Gastroesophageal sphincter (tissue), 4 donors: Measurements from ENCODE around the gene CHST11. TPM values are rescaled to one million over a fixed set of nuclear protein-coding genes. Genes with fewer than 3 reads are reported as not detected.

Source experiments
- ATAC-seq: fragments of 150-250 bp; one replicate; pipeline ENCODE4 v1.9.1; 2016; ENCODE audit warnings: mild to moderate bottlenecking, moderate library complexity
- H3K27ac ChIP-seq, 4 donors: fragments of 200-600 bp; sonication (generic) in 3 of 4; 1 replicate in 3 of 4; 2 replicates in 1 of 4; pipeline ENCODE4 v1.5.1; 2016 to 2019
- H3K27me3 ChIP-seq: fragments of 200-600 bp; sonication (generic); one replicate; pipeline ENCODE4 v1.5.1; 2019
- H3K36me3 ChIP-seq, 2 donors: fragments of 200-600 bp; sonication (generic); one replicate each; pipeline ENCODE4 v1.5.1; 2019; ENCODE audit warnings: control low read depth in 1 of 2
- H3K4me1 ChIP-seq, 3 donors: fragments of 200-600 bp; sonication (generic); 1 replicate in 2 of 3; 2 replicates in 1 of 3; pipeline ENCODE4 v1.5.1; 2016 to 2019; ENCODE audit warnings: control low read depth in 2 of 3
- H3K4me3 ChIP-seq, 2 donors: fragments of 200-600 bp; sonication (generic); one replicate each; pipeline ENCODE4 v1.5.1; 2019; ENCODE audit warnings: mild to moderate bottlenecking in 1 of 2, moderate library complexity in 1 of 2
- H3K9me3 ChIP-seq, 3 donors: fragments of 200-600 bp; sonication (generic); one replicate each; pipeline ENCODE4 v1.5.1; 2017 to 2019; ENCODE audit warnings: control low read depth in 2 of 3
- CTCF ChIP-seq, 4 experiments: fragments of 200-600 bp in 2 of 4; fragments of 450-650 bp in 2 of 4; sonication (generic) in 1 of 4; IDR thresholded peaks; one replicate each; pipeline ENCODE4 v1.5.1; 2017 to 2019; ENCODE audit warnings: antibody characterized with exemption in 4 of 4, mild to moderate bottlenecking in 2 of 4, moderate library complexity in 2 of 4
- EP300 ChIP-seq: sonication (generic); formaldehyde crosslinking; IDR thresholded peaks from one replicate; pipeline ENCODE4 v1.6.1; 2017; ENCODE audit warnings: antibody characterized with exemption, mild to moderate bottlenecking
- POLR2A ChIP-seq, 2 donors: fragments of 450-650 bp; IDR thresholded peaks; one replicate each; pipeline ENCODE4 v1.6.1; 2017; ENCODE audit warnings: antibody characterized with exemption in 2 of 2, mild to moderate bottlenecking in 2 of 2, moderate library complexity in 1 of 2
- POLR2AphosphoS5 ChIP-seq: sonication (generic); formaldehyde crosslinking; IDR thresholded peaks from one replicate; pipeline ENCODE4 v1.6.1; 2017; ENCODE audit warnings: antibody characterized with exemption
- WGBS, 2 donors: methylation state at CpG; one replicate each; pipeline ENCODE4 v1.1.5; 2018; ENCODE audit warnings: low coverage in 1 of 2; 5-methylcytosine and 5-hydroxymethylcytosine counted together
- total RNA-seq, 4 donors: library from RNA; depleted of rRNA; stranded (reverse); fragments of >200 nt; gene quantifications; one replicate each; pipeline ENCODE4 v1.1.0, GENCODE V29; 2016

Gene CHST11
- total RNA-seq, 4 donors from 2014 or later = 4.3 to 15.6 (median 11.0) TPM

GRCh38 chr12:104473374-104473983 is 16.7 kb downstream of the CHST11 start:
- H3K9me3 ChIP-seq = no peaks in the 10 kb centered on the region
- no peaks in the 10 kb centered on the region for H3K4me1 ChIP-seq
- no peak overlapping the region for H3K27ac ChIP-seq
- 67 to 76% methylated on average over 8 to 10 of the region's 10 CpGs for WGBS, 2 donors
- no peak for ATAC-seq
- TF ChIP-seq EP300 = no peak
- no peak for TF ChIP-seq POLR2A (IDR thresholded peaks at IDR 0.05)
- TF ChIP-seq CTCF (IDR thresholded peaks at IDR 0.05) = no peak
- no peak for TF ChIP-seq POLR2AphosphoS5
- no peak overlapping the region for H3K4me3 ChIP-seq
- no peaks in the 10 kb centered on the region for H3K27me3 ChIP-seq
- H3K36me3 ChIP-seq = no peaks in the 10 kb centered on the region

DNA sequence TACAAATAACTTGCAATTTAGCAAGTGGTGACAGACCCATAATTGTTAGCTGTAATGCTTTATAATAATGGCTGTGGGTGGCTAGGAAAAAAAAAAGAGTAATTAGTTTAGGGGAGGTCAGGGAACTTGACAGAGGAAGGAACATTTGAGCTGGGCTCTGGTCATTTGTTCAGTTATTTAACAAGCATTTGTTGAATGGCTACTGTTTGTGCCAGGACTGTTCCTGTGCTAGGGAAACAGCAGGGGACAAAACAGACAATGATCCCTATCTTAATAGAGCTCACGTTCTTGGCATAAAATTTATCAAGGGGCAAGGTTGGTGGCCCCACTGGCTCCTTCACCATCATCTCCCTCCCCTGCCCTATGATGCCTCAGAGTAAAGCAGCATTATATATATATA is 18.5 kb downstream of the CHST11 start:
- no peak for TF ChIP-seq CTCF (IDR thresholded peaks at IDR 0.05)
- no peak for TF ChIP-seq POLR2A (IDR thresholded peaks at IDR 0.05)
- no peak for TF ChIP-seq POLR2AphosphoS5
- no peak for TF ChIP-seq EP300
- Histone ChIP-seq H3K27me3 (no peaks in the 10 kb centered on the region), H3K4me3 (no peak overlapping the region), H3K4me1 (no peaks in the 10 kb centered on the region), H3K27ac (no peak overlapping the region), H3K36me3 (no peaks in the 10 kb centered on the region), H3K9me3 (no peaks in the 10 kb centered on the region)
- no peak for ATAC-seq
- 60 to 77% methylated on average over 1 of the region's 1 CpG for WGBS, 2 donors

DNA sequence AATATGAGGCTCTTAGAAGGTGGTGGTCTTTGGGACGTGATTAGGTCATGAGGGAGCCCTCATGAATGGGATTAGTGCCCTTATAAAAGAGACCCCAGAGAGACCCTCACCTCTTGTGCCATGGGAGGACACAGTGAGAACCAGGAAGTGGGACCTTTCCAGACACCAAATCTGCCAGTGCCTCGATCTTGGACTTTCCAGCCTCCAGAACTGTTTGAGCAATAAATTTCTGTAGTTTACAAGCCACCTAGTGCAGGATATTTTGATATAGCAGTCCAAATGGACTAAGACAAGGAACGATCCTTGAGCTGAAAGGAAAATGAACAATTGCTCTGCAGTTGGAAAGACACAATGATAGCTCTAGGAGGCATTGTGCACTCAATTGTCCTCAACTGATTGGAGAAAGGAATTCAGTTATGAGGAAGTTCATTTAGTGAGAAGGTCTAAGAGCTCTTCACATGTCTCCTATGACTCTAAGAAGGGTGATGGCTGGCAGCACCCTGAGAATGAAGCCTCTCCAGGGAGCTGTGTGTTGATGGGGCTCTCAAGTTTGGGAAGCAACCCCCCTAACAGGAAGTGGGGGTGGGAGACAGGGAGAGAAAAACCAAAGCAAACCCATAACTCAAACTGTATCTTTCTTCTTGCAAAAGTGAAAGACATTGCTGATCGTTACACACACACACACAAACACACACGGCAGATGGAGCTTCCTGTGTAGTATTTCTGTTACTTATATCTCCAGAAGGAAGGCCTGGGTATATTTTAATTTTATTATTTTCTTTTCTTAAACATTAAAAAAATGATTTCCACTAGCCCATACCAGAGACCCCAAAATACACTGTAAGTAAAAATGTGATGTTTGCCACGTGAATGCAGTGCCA is 21.0 kb downstream of the CHST11 start:
- 86 to 87% methylated on average over 4 to 5 of the region's 6 CpGs for WGBS, 2 donors
- ATAC-seq = no peak
- TF ChIP-seq EP300 (no peak), POLR2AphosphoS5 (no peak), CTCF (IDR thresholded peaks at IDR 0.05) (no peak), POLR2A (IDR thresholded peaks at IDR 0.05) (no peak)
- no peaks in the 10 kb centered on the region for H3K9me3 ChIP-seq
- H3K27me3 ChIP-seq = no peaks in the 10 kb centered on the region
- H3K36me3 ChIP-seq = no peaks in the 10 kb centered on the region
- no peak overlapping the region for H3K27ac ChIP-seq
- H3K4me1 ChIP-seq = no peaks in the 10 kb centered on the region
- no peak overlapping the region for H3K4me3 ChIP-seq

DNA sequence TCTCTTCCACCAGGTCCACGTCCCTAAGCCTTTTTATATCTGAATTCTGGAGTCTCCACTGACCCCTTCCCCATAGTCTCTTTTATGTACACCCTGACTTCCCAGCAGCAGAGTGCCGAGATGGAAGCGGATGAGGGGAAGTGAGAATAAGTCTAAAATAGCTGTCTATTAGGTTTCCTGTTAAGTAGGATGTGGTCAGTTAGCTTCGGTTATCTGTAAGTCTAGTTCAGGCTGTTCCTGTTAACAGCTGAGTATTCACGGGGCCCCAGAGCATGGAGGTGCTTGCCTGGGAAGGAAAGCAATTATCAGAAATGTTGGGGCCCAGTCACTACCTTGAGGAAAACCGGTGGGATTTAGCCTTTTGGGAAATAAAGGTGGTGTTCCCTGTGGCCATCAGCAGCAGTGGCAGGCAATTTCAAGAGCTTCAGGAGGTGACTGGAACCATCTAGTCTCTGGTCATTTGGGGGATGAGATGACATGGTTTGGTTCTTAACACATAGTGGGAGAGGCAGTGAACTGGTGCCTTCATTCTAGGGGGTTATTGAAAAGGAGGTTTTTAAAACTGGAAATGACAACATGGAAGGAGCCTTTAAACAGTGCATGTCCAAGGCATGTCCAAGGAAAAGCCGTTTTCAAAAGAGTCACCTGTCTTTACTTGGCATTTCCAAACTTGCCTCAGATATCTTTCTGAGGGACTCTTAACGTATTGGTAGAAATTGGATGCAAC is 21.8 kb downstream of the CHST11 start:
- H3K27ac ChIP-seq = no peak overlapping the region
- H3K27me3 ChIP-seq = no peaks in the 10 kb centered on the region
- H3K4me3 ChIP-seq = no peak overlapping the region
- ATAC-seq = no peak
- 83% methylated on average over 6 to 8 of the region's 8 CpGs for WGBS, 2 donors
- no peaks in the 10 kb centered on the region for H3K9me3 ChIP-seq
- H3K4me1 ChIP-seq = no peaks in the 10 kb centered on the region
- TF ChIP-seq POLR2AphosphoS5 (no peak), POLR2A (IDR thresholded peaks at IDR 0.05) (no peak), EP300 (no peak), CTCF (IDR thresholded peaks at IDR 0.05) (no peak)
- no peaks in the 10 kb centered on the region for H3K36me3 ChIP-seq
